Measurements from ENCODE around the gene ITGAV. TPM values are rescaled to one million over a fixed set of nuclear protein-coding genes. Genes with fewer than 3 reads are reported as not detected.

The ITGAV gene
- total and polyA plus RNA-seq, 8 donors = 53.6 to 175 (median 57.6) TPM

DNA sequence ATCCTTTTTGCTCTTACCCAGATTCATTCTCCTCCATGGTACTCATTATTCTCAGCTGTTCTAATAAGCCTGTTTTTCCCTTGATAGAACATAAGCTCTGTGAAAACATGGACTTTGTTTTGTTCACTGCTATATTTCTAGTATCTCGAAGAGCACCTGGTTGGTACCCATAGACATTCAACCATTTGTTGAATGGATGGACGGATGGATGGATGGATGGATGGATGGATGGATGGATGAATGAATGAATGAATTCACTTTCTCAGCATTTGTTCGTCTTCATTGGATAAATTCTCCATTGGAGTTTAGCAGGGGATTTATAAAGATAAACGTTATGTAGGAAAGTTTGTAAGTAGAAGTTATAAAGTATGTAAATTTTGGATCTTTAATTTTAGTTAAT is 106.9 kb downstream of the ITGAV start:
- intact Hi-C loops (cut with DNase I) = no loop called here
- H3K27me3 ChIP-seq = peaks cover 0 to 22% of the 10 kb centered on the region in 2 donors
- no peaks in the 10 kb centered on the region for H3K36me3 ChIP-seq
- TF ChIP-seq CTCF (IDR thresholded peaks at IDR 0.05) = no peak
- H3K9me3 ChIP-seq = no peaks in the 10 kb centered on the region
- ATAC-seq (no peak), DNase-seq (no peak)
- H3K4me1 ChIP-seq = peaks cover 0 to 9% of the 10 kb centered on the region in 2 donors
- no peak overlapping the region for H3K27ac ChIP-seq
- no peak overlapping the region for H3K4me3 ChIP-seq

- no peak for DNase-seq
- TF ChIP-seq CTCF (IDR thresholded peaks at IDR 0.05) = no peak
- H3K27ac ChIP-seq = no peak overlapping the region
- no peaks in the 10 kb centered on the region for H3K36me3 ChIP-seq
- peaks cover 0 to 22% of the 10 kb centered on the region in 2 donors for H3K27me3 ChIP-seq
- no peaks in the 10 kb centered on the region for H3K9me3 ChIP-seq
- H3K4me3 ChIP-seq = no peak overlapping the region
- intact Hi-C loops (cut with DNase I) = no loop called here
- H3K4me1 ChIP-seq = peaks cover 0 to 9% of the 10 kb centered on the region in 2 donors
- ATAC-seq = no peak
These were observed 107.7 kb downstream of the ITGAV start for GRCh38 chr2:186697536-186697935.

DNA sequence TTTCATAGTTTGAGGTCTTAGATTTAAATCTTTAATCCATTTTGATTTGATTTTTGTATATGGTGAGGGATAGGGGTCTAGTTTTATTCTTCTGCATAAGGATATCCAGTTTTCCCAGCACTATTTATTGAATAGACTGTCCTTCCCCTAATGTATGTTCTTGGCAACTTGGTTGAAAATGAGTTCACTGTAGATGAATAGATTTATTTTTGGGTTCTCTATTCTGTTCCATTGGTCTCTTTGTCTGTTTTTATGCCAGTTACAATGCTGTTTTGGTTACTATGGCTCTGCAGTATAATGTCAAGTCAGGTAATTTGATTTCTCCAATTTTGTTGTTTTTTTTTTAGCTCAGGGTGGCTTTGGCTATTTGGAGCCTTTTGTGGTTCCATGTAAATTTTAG is 109.9 kb downstream of the ITGAV start:
- no peaks in the 10 kb centered on the region for H3K36me3 ChIP-seq
- TF ChIP-seq CTCF (IDR thresholded peaks at IDR 0.05) = no peak

DNA sequence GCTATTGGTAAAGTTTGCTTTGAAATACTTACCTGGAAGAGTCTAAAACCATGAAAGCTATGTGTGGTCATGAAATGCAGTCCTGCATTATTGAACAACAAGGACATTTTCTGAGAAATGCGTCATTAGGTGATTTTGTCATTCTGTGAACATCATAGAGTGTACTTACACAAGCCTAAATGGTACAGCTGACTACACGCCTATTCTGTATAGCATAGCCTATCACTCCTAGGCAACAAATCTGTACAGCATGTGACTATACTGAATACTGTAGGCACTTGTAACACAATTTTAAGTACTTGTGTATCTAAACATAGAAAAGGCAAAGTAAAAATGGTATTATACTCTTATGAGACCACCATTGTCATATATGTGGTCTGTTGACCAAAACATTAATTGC is 112.2 kb downstream of the ITGAV start:
- DNase-seq = no peak
- H3K27me3 ChIP-seq = no peaks in the 10 kb centered on the region

More for the DNA sequence above, 109.9 kb downstream of the ITGAV start:
- DNase-seq (no peak), ATAC-seq (no peak)
- H3K27ac ChIP-seq = no peak overlapping the region
- no peaks in the 10 kb centered on the region for H3K4me1 ChIP-seq
- no peaks in the 10 kb centered on the region for H3K9me3 ChIP-seq
- intact Hi-C loops (cut with DNase I) = no loop called here
- peaks cover 0 to 8% of the 10 kb centered on the region in 2 donors for H3K27me3 ChIP-seq
- H3K4me3 ChIP-seq = no peak overlapping the region

DNA sequence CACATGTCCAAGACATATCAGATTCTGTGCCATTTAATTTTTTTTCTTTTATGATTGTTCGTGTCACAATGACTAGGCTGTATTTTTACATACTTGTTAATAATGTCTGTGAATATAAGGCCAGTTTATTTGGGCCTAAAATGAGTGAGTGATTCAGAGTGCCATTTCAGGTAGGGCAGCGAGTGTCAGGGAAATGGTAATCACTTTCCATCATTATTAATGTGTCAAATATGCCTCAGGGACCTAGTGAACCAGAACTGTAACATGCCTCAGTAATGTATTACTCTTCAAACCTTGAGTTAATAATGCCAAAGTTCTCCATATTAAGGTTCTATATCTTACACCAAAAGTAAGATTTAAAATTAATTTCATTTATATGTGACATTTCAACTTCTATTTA is 112.6 kb downstream of the ITGAV start:
- H3K36me3 ChIP-seq = no peaks in the 10 kb centered on the region
- TF ChIP-seq CTCF (IDR thresholded peaks at IDR 0.05) = no peak
- no peaks in the 10 kb centered on the region for H3K27me3 ChIP-seq
- H3K4me1 ChIP-seq = no peaks in the 10 kb centered on the region
- DNase-seq = no peak
- no peak overlapping the region for H3K27ac ChIP-seq
- no peak overlapping the region for H3K4me3 ChIP-seq
- no peaks in the 10 kb centered on the region for H3K9me3 ChIP-seq
- ATAC-seq = no peak
- intact Hi-C loops (cut with DNase I) = no loop called here

More for the DNA sequence above, 112.2 kb downstream of the ITGAV start:
- ATAC-seq = no peak
- Histone ChIP-seq H3K4me1 (no peaks in the 10 kb centered on the region), H3K4me3 (no peak overlapping the region), H3K36me3 (no peaks in the 10 kb centered on the region), H3K9me3 (no peaks in the 10 kb centered on the region), H3K27ac (no peak overlapping the region)
- intact Hi-C loops (cut with DNase I) = no loop called here
- TF ChIP-seq CTCF (IDR thresholded peaks at IDR 0.05) = no peak

All from left lung (tissue), 10 donors.